ENCODE measurements around the gene PIRT.

PIRT gene

GRCh38 chr17:10777890-10778289, 60.0 kb downstream of the PIRT start:
- Histone ChIP-seq H3K9ac (ENCODE audit: low read length) (no peak overlapping the region), H4K20me1 (ENCODE audit: insufficient read depth, low read length) (no peaks in the 10 kb centered on the region), H3K4me3 (ENCODE audit: low read length) (no peak overlapping the region), H3K9me3 (replicated peaks; ENCODE audit: insufficient read depth, low read length) (no peaks in the 10 kb centered on the region), H2AFZ (ENCODE audit: low read length) (no peak overlapping the region), H3K27ac (ENCODE audit: low read length) (no peak overlapping the region), H3K27me3 (replicated peaks; ENCODE audit: insufficient read depth, low read length) (no peaks in the 10 kb centered on the region), H3K79me2 (ENCODE audit: low read length) (no peaks in the 10 kb centered on the region), H3F3A (ENCODE audit: insufficient read depth, low read length) (no peaks in the 10 kb centered on the region), H3K36me3 (replicated peaks; ENCODE audit: insufficient read depth, low read length) (no peaks in the 10 kb centered on the region), H3K9me2 (replicated peaks; ENCODE audit: insufficient read depth, low read length) (no peaks in the 10 kb centered on the region), H3K4me1 (ENCODE audit: low read length) (no peaks in the 10 kb centered on the region), H3K4me2 (ENCODE audit: low read depth, low read length) (no peak overlapping the region)
- DNase-seq, result no peak
- TF ChIP-seq EZH2 (optimal IDR thresholded peaks at IDR 0.05; ENCODE audit: low read depth, low read length) (no peak), CTCF (IDR thresholded peaks at IDR 0.05; ENCODE audit: low read length) (no peak), EZH2phosphoT487 (IDR thresholded peaks at IDR 0.05; ENCODE audit: low read length) (no peak)

- Histone ChIP-seq H3K4me1 (ENCODE audit: low read length) (no peaks in the 10 kb centered on the region), H3K4me2 (ENCODE audit: low read depth, low read length) (no peak overlapping the region), H3F3A (ENCODE audit: insufficient read depth, low read length) (no peaks in the 10 kb centered on the region), H3K9me3 (replicated peaks; ENCODE audit: insufficient read depth, low read length) (no peaks in the 10 kb centered on the region), H2AFZ (ENCODE audit: low read length) (no peak overlapping the region), H3K9ac (ENCODE audit: low read length) (no peak overlapping the region), H4K20me1 (ENCODE audit: insufficient read depth, low read length) (no peaks in the 10 kb centered on the region), H3K79me2 (ENCODE audit: low read length) (no peaks in the 10 kb centered on the region), H3K27me3 (replicated peaks; ENCODE audit: insufficient read depth, low read length) (no peaks in the 10 kb centered on the region), H3K4me3 (ENCODE audit: low read length) (no peak overlapping the region), H3K9me2 (replicated peaks; ENCODE audit: insufficient read depth, low read length) (no peaks in the 10 kb centered on the region), H3K36me3 (replicated peaks; ENCODE audit: insufficient read depth, low read length) (no peaks in the 10 kb centered on the region), H3K27ac (ENCODE audit: low read length) (no peak overlapping the region)
- DNase-seq, result no peak
- no peak for TF ChIP-seq CTCF (IDR thresholded peaks at IDR 0.05; ENCODE audit: low read length)
- no peak for TF ChIP-seq EZH2 (optimal IDR thresholded peaks at IDR 0.05; ENCODE audit: low read depth, low read length)
- TF ChIP-seq EZH2phosphoT487 (IDR thresholded peaks at IDR 0.05; ENCODE audit: low read length), result no peak
Measured at GRCh38 chr17:10777131-10777807, 60.6 kb downstream of the PIRT start.

GRCh38 chr17:10776381-10776780, 61.5 kb downstream of the PIRT start:
- Histone ChIP-seq H2AFZ (ENCODE audit: low read length) (no peak overlapping the region), H3K9me3 (replicated peaks; ENCODE audit: insufficient read depth, low read length) (no peaks in the 10 kb centered on the region), H3K9me2 (replicated peaks; ENCODE audit: insufficient read depth, low read length) (no peaks in the 10 kb centered on the region), H3K9ac (ENCODE audit: low read length) (no peak overlapping the region), H3F3A (ENCODE audit: insufficient read depth, low read length) (no peaks in the 10 kb centered on the region), H3K27ac (ENCODE audit: low read length) (no peak overlapping the region), H4K20me1 (ENCODE audit: insufficient read depth, low read length) (no peaks in the 10 kb centered on the region), H3K79me2 (ENCODE audit: low read length) (no peaks in the 10 kb centered on the region), H3K4me3 (ENCODE audit: low read length) (no peak overlapping the region), H3K4me2 (ENCODE audit: low read depth, low read length) (no peak overlapping the region), H3K27me3 (replicated peaks; ENCODE audit: insufficient read depth, low read length) (no peaks in the 10 kb centered on the region), H3K4me1 (ENCODE audit: low read length) (no peaks in the 10 kb centered on the region), H3K36me3 (replicated peaks; ENCODE audit: insufficient read depth, low read length) (no peaks in the 10 kb centered on the region)
- no peak for DNase-seq
- TF ChIP-seq CTCF (IDR thresholded peaks at IDR 0.05; ENCODE audit: low read length), result no peak
- no peak for TF ChIP-seq EZH2 (optimal IDR thresholded peaks at IDR 0.05; ENCODE audit: low read depth, low read length)
- no peak for TF ChIP-seq EZH2phosphoT487 (IDR thresholded peaks at IDR 0.05; ENCODE audit: low read length)
